Mucosa of descending colon (tissue), 3 donors: ENCODE results near the gene PADI3. TPM values are rescaled to one million over a fixed set of nuclear protein-coding genes. Genes with fewer than 3 reads are reported as not detected.

Experiments
- ATAC-seq: fragments of 200-7000 bp; cut with Tn5 transposase; one replicate; pipeline ENCODE4 v1.9.1; 2020; ENCODE audit warnings: mild to moderate bottlenecking, moderate library complexity
- DNase-seq, 3 donors: peaks; one replicate each; pipeline ENCODE4 v3.0.0-alpha.2; 2020
- H3K36me3 ChIP-seq: fragments of 200-600 bp; one replicate; pipeline ENCODE4 v1.8.0; 2021; ENCODE audit warnings: low read depth, mild to moderate bottlenecking
- H3K4me1 ChIP-seq: fragments of 200-600 bp; one replicate; pipeline ENCODE4 v1.8.0; 2021; ENCODE audit warnings: low read depth, mild to moderate bottlenecking
- H3K4me3 ChIP-seq: fragments of 200-600 bp; one replicate; pipeline ENCODE4 v1.8.0; 2021; ENCODE audit warnings: mild to moderate bottlenecking
- H3K9me3 ChIP-seq: fragments of 200-600 bp; one replicate; pipeline ENCODE4 v1.8.0; 2021; ENCODE audit warnings: mild to moderate bottlenecking
- intact Hi-C, 2 donors: fragments of 100-400 bp; cut with DNase I in 1 of 2; cut with micrococcal nuclease in 1 of 2; formaldehyde crosslinking; loops; one replicate each; pipeline versions ENCODE4 v1.11.0 to v1.11.1; 2022; cut with DNase I, micrococcal nuclease
- total RNA-seq, 3 donors: library from RNA; stranded (reverse); fragmentation: NEBNext Ultra II Directional in 2 of 3; extraction: Animal tissue kit (Norgen Biotek cat#: 25700) in 2 of 3; gene quantifications; one replicate each; pipeline versions ENCODE4 v1.2.1 to v1.2.4, GENCODE V29; 2021 to 2023
- TF ChIP-seq, protein P1 (sequence below): fragments of 200-600 bp; IDR thresholded peaks from one replicate; pipeline ENCODE4 v1.8.0; 2022; ENCODE audit warnings: antibody characterized with exemption, mild to moderate bottlenecking
- donor health status: DM: no; HTN: no; CAD: no; lungs with moderate emphysema.
- donor health status: DM: no; HTN: no; CAD: no.
- donor health status: DM: no; HTN: yes; CAD: no.

PADI3 gene
- total RNA-seq, 3 donors from 2014 or later = 0.09 to 0.17 TPM; not detected in 1

DNA sequence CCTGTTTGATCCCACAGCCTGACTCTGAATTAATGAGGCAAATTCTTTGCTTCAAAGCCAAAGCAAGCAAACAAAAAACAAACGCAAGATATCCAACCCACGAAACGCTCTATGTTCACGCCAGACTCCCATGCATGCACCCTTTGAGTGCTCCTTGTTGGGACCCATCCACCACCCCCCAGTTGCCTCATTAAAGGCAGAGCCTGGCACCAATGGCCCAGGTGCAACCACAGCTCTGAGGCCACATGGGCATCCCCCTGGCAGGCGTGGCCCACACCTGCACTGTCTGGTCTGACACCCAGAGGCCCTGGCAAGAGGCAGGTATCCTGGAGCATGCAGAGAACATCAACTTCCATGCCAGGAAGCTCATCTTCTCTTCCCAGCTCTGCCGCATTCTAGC, 58.0 kb downstream of the PADI3 start:
- intact Hi-C loops = no loop called here
- DNase-seq (no peak), ATAC-seq (no peak)
- TF ChIP-seq, protein P1, sequence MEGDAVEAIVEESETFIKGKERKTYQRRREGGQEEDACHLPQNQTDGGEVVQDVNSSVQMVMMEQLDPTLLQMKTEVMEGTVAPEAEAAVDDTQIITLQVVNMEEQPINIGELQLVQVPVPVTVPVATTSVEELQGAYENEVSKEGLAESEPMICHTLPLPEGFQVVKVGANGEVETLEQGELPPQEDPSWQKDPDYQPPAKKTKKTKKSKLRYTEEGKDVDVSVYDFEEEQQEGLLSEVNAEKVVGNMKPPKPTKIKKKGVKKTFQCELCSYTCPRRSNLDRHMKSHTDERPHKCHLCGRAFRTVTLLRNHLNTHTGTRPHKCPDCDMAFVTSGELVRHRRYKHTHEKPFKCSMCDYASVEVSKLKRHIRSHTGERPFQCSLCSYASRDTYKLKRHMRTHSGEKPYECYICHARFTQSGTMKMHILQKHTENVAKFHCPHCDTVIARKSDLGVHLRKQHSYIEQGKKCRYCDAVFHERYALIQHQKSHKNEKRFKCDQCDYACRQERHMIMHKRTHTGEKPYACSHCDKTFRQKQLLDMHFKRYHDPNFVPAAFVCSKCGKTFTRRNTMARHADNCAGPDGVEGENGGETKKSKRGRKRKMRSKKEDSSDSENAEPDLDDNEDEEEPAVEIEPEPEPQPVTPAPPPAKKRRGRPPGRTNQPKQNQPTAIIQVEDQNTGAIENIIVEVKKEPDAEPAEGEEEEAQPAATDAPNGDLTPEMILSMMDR = no peak
- H3K36me3 ChIP-seq = no peaks in the 10 kb centered on the region
- no peaks in the 10 kb centered on the region for H3K4me1 ChIP-seq
- H3K4me3 ChIP-seq = no peak overlapping the region
- peaks cover 2% of the 10 kb centered on the region for H3K9me3 ChIP-seq

DNA sequence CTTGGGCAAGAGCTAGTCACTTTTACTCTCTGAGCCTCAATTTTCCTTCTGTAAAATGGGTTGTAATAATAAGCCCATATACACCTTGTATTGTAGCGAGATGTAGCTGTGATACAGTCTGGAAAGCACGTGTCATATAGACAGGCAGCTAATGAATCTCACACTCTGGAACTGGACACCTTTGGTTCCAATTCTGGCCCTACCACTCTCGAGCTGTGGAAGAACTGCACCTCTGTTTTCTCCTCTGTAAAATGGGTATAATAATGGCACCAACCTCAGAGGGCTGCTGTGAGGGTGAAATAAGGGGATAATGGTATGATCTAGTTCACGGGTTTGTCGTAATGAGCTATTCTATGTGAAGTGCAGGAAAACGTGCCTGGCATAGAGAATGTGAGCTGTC, 58.4 kb downstream of the PADI3 start:
- DNase-seq (no peak), ATAC-seq (no peak)
- Histone ChIP-seq H3K4me3 (no peak overlapping the region), H3K4me1 (no peaks in the 10 kb centered on the region), H3K36me3 (no peaks in the 10 kb centered on the region), H3K9me3 (no peaks in the 10 kb centered on the region)
- TF ChIP-seq, protein P1 = no peak
- intact Hi-C loops = no loop called here

DNA sequence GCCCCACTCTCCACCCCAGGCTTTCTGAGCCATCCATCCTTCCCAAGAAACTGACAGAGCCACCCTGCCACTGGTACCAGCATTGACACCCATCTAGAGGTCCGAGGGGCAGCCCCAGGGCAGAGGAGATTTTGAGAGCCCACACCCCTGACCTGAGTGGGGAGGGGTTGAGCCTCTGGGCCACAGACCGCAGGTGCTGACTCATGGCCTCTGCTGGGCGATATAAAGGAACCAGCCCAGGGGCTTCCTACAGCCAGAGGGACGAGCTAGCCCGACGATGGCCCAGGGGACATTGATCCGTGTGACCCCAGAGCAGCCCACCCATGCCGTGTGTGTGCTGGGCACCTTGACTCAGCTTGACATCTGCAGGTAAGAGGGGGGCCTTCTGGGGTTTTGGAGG, 59.0 kb downstream of the PADI3 start, which contains the start of gene PADI4:
PADI4 (plus strand) TSS at position 252 of the 400 bp plus-strand sequence; CDS start at position 278, 26 bp downstream.
- intact Hi-C loops = no loop called here
- DNase-seq = no peak
- ATAC-seq = peak; percentile 31

DNA sequence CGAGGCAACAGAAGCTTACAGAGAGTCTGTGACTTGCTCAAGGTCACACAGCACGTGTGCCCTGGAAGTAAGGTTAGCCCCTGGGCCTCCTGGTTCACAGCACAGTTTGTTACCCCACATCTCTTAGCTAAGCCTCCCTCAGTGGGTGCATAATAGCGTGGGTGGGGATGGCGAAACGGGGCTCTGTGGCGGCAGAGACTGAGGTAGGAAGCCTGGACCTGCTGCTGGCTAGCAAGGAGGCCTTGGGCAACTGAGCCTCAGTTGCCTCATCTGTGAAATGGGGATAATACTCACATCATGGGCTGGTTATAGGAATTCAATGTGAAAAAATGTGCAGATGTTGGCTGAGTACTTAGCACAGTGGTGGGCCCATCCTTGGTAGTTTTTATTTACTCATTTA, 59.7 kb downstream of the PADI3 start:
- DNase-seq = no peak
- Histone ChIP-seq H3K4me3 (no peak overlapping the region), H3K9me3 (no peaks in the 10 kb centered on the region), H3K4me1 (no peaks in the 10 kb centered on the region), H3K36me3 (no peaks in the 10 kb centered on the region)
- ATAC-seq = no peak
- intact Hi-C loops = no loop called here
- TF ChIP-seq, protein P1 = no peak

More for the DNA sequence above, 59.0 kb downstream of the PADI3 start, which contains the start of gene PADI4:
- no peaks in the 10 kb centered on the region for H3K36me3 ChIP-seq
- H3K4me1 ChIP-seq = no peaks in the 10 kb centered on the region
- TF ChIP-seq, protein P1 = no peak
- no peak within 1 kb of the TSS for H3K4me3 ChIP-seq
- no peaks in the 10 kb centered on the region for H3K9me3 ChIP-seq

DNA sequence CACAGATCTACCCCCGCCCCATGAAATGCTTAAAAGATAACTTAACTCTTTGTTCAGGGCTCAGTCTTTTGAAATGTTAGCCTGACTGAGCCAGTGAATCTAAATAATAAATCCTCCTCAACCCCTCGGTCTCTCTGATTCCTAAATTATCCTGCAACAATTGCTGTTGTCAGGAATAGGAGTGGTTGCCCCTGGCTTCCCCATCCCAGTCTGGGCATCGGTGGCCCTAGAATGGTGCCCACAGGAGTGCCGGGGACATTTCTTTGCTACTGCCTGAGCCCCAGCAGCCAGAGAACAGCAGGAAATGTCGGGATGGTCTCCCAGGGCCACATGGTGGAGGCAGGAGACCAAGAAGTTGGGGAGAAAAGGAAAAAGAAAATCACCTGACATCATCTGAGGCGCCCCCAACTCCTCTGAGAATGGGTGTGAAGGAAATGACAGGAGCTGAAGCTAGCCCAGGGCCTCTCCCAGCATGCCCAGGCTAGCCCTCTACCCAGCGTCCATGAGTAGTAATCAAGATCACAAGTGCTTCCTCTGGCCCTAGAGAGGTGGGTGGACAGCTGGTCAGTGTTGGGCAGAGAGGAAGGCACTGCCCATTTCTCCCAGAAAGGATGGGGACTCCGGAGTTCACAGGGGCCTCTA, 60.6 kb downstream of the PADI3 start:
- DNase-seq (no peak), ATAC-seq (no peak)
- intact Hi-C loops = no loop called here
- Histone ChIP-seq H3K9me3 (no peaks in the 10 kb centered on the region), H3K4me3 (no peak overlapping the region), H3K4me1 (no peaks in the 10 kb centered on the region), H3K36me3 (no peaks in the 10 kb centered on the region)
- TF ChIP-seq, protein P1 = no peak
